Neural progenitor cell (in vitro differentiated cells): ENCODE results near the gene SND1. TPM values are rescaled to one million over a fixed set of nuclear protein-coding genes. Genes with fewer than 3 reads are reported as not detected.

Experiments
- DNase-seq: peaks from one replicate; pipeline ENCODE4 v3.0.0-alpha.2; 2016; ENCODE audit warnings: low spot score
- H2AFZ ChIP-seq: fragments of 200-600 bp; sonication (generic); replicated peaks from 2 replicates; pipeline ENCODE4 v1.6.1; 2016; ENCODE audit warnings: antibody characterized with exemption
- H3F3A ChIP-seq: fragments of 200-600 bp; sonication (generic); 2 replicates; pipeline ENCODE4 v1.6.1; 2016; ENCODE audit warnings: antibody characterized with exemption, low read depth
- H3K27ac ChIP-seq: fragments of 200-600 bp; sonication (generic); 2 replicates; pipeline ENCODE4 v1.5.1; 2016; ENCODE audit warnings: mild to moderate bottlenecking
- H3K27me3 ChIP-seq: fragments of 200-600 bp; sonication (generic); 2 replicates; pipeline ENCODE4 v1.6.1; 2016; ENCODE audit warnings: mild to moderate bottlenecking, moderate library complexity
- H3K36me3 ChIP-seq: fragments of 200-600 bp; sonication (generic); 2 replicates; pipeline ENCODE4 v1.5.1; 2016
- H3K4me1 ChIP-seq: fragments of 200-600 bp; sonication (generic); 2 replicates; pipeline ENCODE4 v1.6.1; 2016; ENCODE audit warnings: mixed run types
- H3K4me2 ChIP-seq: fragments of 200-600 bp; sonication (generic); 2 replicates; pipeline ENCODE4 v1.6.1; 2016
- H3K4me3 ChIP-seq: fragments of 200-600 bp; sonication (generic); 2 replicates; pipeline ENCODE4 v1.5.1; 2016
- H3K79me2 ChIP-seq: fragments of 200-600 bp; sonication (generic); 2 replicates; pipeline ENCODE4 v1.6.1; 2016; ENCODE audit warnings: low read depth
- H3K9ac ChIP-seq: fragments of 200-600 bp; sonication (generic); 2 replicates; pipeline ENCODE4 v1.6.1; 2016
- H3K9me3 ChIP-seq: fragments of 200-600 bp; sonication (generic); 2 replicates; pipeline ENCODE4 v1.5.1; 2016; ENCODE audit warnings: low read depth
- H4K20me1 ChIP-seq: fragments of 200-600 bp; sonication (generic); 2 replicates; pipeline ENCODE4 v1.6.1; 2016; ENCODE audit warnings: low read depth
- H3K27ac Mint-ChIP-seq: 3 replicates; pipeline ENCODE4 v1.8.0; 2021; ENCODE audit warnings: mixed read lengths
- H3K27me3 Mint-ChIP-seq: 2 replicates; pipeline ENCODE4 v1.8.0; 2022; ENCODE audit warnings: low read depth, mild to moderate bottlenecking, inconsistent platforms, moderate library complexity, mixed read lengths; ENCODE audit not compliant: insufficient read depth
- H3K36me3 Mint-ChIP-seq: 3 replicates; pipeline ENCODE4 v1.8.0; 2021; ENCODE audit warnings: mixed read lengths
- H3K4me1 Mint-ChIP-seq: 3 replicates; pipeline ENCODE4 v1.8.0; 2021; ENCODE audit warnings: mixed read lengths
- H3K4me3 Mint-ChIP-seq: 3 replicates; pipeline ENCODE4 v1.8.0; 2021; ENCODE audit warnings: mild to moderate bottlenecking, moderate library complexity, mixed read lengths
- H3K9me3 Mint-ChIP-seq: 3 replicates; pipeline ENCODE4 v1.8.0; 2020; ENCODE audit warnings: mixed read lengths
- CTCF ChIP-seq: fragments of 200-600 bp; sonication (generic); IDR thresholded peaks from 2 replicates; pipeline ENCODE4 v1.5.1; 2017; ENCODE audit warnings: antibody characterized with exemption, mild to moderate bottlenecking
- EZH2 ChIP-seq: fragments of 200-600 bp; sonication (generic); IDR thresholded peaks from 2 replicates; pipeline ENCODE4 v1.6.1; 2017; ENCODE audit warnings: antibody characterized with exemption, mild to moderate bottlenecking, moderate library complexity
- EZH2phosphoT487 ChIP-seq: fragments of 200-600 bp; sonication (generic); IDR thresholded peaks from 2 replicates; pipeline ENCODE4 v1.6.1; 2017; ENCODE audit warnings: antibody characterized with exemption
- total RNA-seq: library from RNA; depleted of rRNA; stranded (reverse); fragments of >200 nt; gene quantifications from 2 replicates; pipeline ENCODE4 v1.2.3, GENCODE V29; 2015; ENCODE audit warnings: low replicate concordance

SND1 gene
- total RNA-seq, 1 donor from 2014 or later = 154 TPM

- no peak overlapping the region for H2AFZ ChIP-seq
- H3F3A ChIP-seq = no peaks in the 10 kb centered on the region
- Mint-ChIP-seq H3K36me3 (peaks cover 3% of the 10 kb centered on the region), H3K27ac (peak overlapping the region; percentile 75), H3K9me3 (no peaks in the 10 kb centered on the region), H3K27me3 (peaks cover 2% of the 10 kb centered on the region), H3K4me1 (peaks cover 42% of the 10 kb centered on the region), H3K4me3 (peak overlapping the region; percentile 52)
- H3K79me2 ChIP-seq = peaks cover 28% of the 10 kb centered on the region
- H3K9me3 ChIP-seq = no peaks in the 10 kb centered on the region
- H4K20me1 ChIP-seq = peaks cover 14% of the 10 kb centered on the region
- no peak for DNase-seq
- H3K9ac ChIP-seq = no peak overlapping the region
- no peaks in the 10 kb centered on the region for H3K36me3 ChIP-seq
- TF ChIP-seq EZH2 (no peak), EZH2phosphoT487 (no peak), CTCF (no peak)
- H3K27ac ChIP-seq = no peak overlapping the region
- no peak overlapping the region for H3K4me2 ChIP-seq
- no peak overlapping the region for H3K4me3 ChIP-seq
- H3K4me1 ChIP-seq = peaks cover 17% of the 10 kb centered on the region
- no peaks in the 10 kb centered on the region for H3K27me3 ChIP-seq
Observed at GRCh38 chr7:127820732-127821085, 168.7 kb downstream of the SND1 start.

GRCh38 chr7:127821146-127821545, 169.2 kb downstream of the SND1 start:
- Mint-ChIP-seq H3K4me3 (no peak overlapping the region), H3K4me1 (peaks cover 38% of the 10 kb centered on the region), H3K27me3 (peaks cover 2% of the 10 kb centered on the region), H3K36me3 (no peaks in the 10 kb centered on the region), H3K27ac (peak overlapping the region; percentile 75), H3K9me3 (no peaks in the 10 kb centered on the region)
- Histone ChIP-seq H3K9me3 (no peaks in the 10 kb centered on the region), H3K4me3 (no peak overlapping the region), H2AFZ (no peak overlapping the region), H3K79me2 (peaks cover 28% of the 10 kb centered on the region), H3F3A (no peaks in the 10 kb centered on the region), H4K20me1 (peaks cover 14% of the 10 kb centered on the region), H3K36me3 (no peaks in the 10 kb centered on the region), H3K27me3 (no peaks in the 10 kb centered on the region), H3K4me2 (no peak overlapping the region), H3K4me1 (peaks cover 17% of the 10 kb centered on the region), H3K27ac (no peak overlapping the region), H3K9ac (no peak overlapping the region)
- DNase-seq = no peak
- TF ChIP-seq EZH2phosphoT487 (no peak), EZH2 (no peak), CTCF (no peak)

GRCh38 chr7:127822822-127823508, 171.0 kb downstream of the SND1 start:
- no peak overlapping the region for H3K9ac ChIP-seq
- Mint-ChIP-seq H3K9me3 (no peaks in the 10 kb centered on the region), H3K27ac (no peak overlapping the region), H3K4me3 (no peak overlapping the region), H3K27me3 (peaks cover 2% of the 10 kb centered on the region), H3K36me3 (no peaks in the 10 kb centered on the region), H3K4me1 (peaks cover 38% of the 10 kb centered on the region)
- no peak overlapping the region for H3K4me3 ChIP-seq
- H3K79me2 ChIP-seq = peaks cover 34% of the 10 kb centered on the region
- DNase-seq = no peak
- peaks cover 14% of the 10 kb centered on the region for H4K20me1 ChIP-seq
- H3K9me3 ChIP-seq = no peaks in the 10 kb centered on the region
- H3K27ac ChIP-seq = no peak overlapping the region
- H3K4me1 ChIP-seq = peaks cover 17% of the 10 kb centered on the region
- H3K27me3 ChIP-seq = no peaks in the 10 kb centered on the region
- H3F3A ChIP-seq = no peaks in the 10 kb centered on the region
- H3K36me3 ChIP-seq = no peaks in the 10 kb centered on the region
- TF ChIP-seq CTCF = no peak
- TF ChIP-seq EZH2 = no peak
- no peak overlapping the region for H3K4me2 ChIP-seq
- H2AFZ ChIP-seq = no peak overlapping the region
